Measurements from ENCODE around the gene PRELID1. TPM values are rescaled to one million over a fixed set of nuclear protein-coding genes. Genes with fewer than 3 reads are reported as not detected.

PRELID1 gene
- total and polyA plus RNA-seq, 2 donors from 2014 or later: 90.8 to 351 TPM

DNA sequence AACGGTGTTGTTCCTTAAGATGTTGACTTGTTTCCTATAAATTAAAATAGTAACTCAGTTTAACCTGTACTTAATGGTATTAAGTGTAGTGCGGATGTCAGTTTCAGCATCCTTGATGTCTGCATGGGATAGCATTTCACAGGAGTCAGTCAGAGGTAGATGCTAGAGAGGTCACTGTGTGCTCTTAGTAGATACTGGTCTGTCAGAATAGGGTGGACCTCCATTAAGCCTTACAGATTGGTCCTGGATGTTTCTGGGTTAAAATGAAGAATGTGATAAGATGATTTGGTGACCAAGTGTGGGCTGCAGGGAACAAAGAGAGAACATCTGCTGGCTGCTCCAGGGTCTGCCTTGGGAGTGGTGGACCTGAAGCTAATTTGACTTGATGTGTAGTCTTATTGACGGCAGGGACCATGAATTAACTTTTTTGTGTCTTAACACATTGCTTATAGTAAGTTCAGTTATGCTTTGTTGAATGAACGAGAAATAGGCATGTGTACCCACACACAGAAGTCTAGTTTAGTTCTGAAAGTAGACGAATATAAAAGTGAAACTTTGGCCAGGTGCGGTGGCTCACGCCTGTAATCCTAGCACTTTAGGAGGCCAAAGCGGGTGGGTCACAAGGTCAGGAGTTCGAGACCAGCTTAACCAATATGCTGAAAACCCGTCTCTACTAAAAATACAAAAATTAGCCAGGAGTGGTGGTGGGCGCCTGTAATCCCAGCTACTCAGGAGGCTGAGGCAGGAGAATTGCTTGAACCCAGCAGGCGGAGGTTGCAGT is 12.6 kb upstream of the PRELID1 start:
- Histone ChIP-seq H3K9ac (ENCODE audit: low read length in 3 of 3) (no peak overlapping the region), H3K9me3 (ENCODE audit: control insufficient read depth in 2 of 3, insufficient read depth in 1 of 3, low read length in 3 of 3) (no peaks in the 10 kb centered on the region), H3K27me3 (ENCODE audit: control insufficient read depth, insufficient read depth, low read length) (no peaks in the 10 kb centered on the region), H3K36me3 (ENCODE audit: control insufficient read depth in 2 of 3, insufficient read depth in 3 of 3, low read length in 3 of 3) (peaks cover 27 to 56% (median 43%) of the 10 kb centered on the region in 3 donors), H3K4me1 (ENCODE audit: control insufficient read depth in 2 of 3, insufficient read depth in 2 of 3, low read depth in 1 of 3, low read length in 3 of 3) (no peaks in the 10 kb centered on the region), H3K4me3 (ENCODE audit: low read length in 3 of 3) (no peak overlapping the region), H3K27ac (ENCODE audit: low read depth in 2 of 2, low read length in 2 of 2) (no peak overlapping the region)
- DNase-seq (no peak), FAIRE-seq (no peak)
- intact Hi-C loops (cut with DNase I): no loop called here
- TF ChIP-seq, protein P1, sequence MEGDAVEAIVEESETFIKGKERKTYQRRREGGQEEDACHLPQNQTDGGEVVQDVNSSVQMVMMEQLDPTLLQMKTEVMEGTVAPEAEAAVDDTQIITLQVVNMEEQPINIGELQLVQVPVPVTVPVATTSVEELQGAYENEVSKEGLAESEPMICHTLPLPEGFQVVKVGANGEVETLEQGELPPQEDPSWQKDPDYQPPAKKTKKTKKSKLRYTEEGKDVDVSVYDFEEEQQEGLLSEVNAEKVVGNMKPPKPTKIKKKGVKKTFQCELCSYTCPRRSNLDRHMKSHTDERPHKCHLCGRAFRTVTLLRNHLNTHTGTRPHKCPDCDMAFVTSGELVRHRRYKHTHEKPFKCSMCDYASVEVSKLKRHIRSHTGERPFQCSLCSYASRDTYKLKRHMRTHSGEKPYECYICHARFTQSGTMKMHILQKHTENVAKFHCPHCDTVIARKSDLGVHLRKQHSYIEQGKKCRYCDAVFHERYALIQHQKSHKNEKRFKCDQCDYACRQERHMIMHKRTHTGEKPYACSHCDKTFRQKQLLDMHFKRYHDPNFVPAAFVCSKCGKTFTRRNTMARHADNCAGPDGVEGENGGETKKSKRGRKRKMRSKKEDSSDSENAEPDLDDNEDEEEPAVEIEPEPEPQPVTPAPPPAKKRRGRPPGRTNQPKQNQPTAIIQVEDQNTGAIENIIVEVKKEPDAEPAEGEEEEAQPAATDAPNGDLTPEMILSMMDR (IDR thresholded peaks at IDR 0.05; ENCODE audit: borderline replicate concordance, extremely low read depth, insufficient read depth): no peak

DNA sequence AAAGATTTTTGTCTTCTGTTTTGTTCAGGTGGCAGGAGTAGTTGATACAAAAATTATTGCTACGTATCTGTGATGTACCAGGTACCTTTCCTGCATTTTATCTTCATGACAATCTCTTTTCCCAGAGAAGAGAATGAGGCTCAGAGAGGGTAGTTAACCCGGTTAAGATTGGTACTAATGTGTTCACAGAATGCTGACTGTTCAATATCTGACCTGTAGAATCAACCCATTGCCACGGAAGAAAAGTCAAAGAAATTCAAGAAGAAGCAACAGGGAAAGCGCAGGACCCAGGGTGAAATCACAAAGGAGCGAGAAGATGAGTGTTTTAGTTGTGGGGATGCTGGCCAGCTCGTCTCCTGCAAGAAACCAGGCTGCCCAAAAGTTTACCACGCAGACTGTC is 11.9 kb upstream of the PRELID1 start:
- TF ChIP-seq, protein P1 (IDR thresholded peaks at IDR 0.05; ENCODE audit: borderline replicate concordance, extremely low read depth, insufficient read depth): no peak
- Histone ChIP-seq H3K27me3 (ENCODE audit: control insufficient read depth, insufficient read depth, low read length) (no peaks in the 10 kb centered on the region), H3K27ac (ENCODE audit: low read depth in 2 of 2, low read length in 2 of 2) (no peak overlapping the region), H3K4me1 (ENCODE audit: control insufficient read depth in 2 of 3, insufficient read depth in 2 of 3, low read depth in 1 of 3, low read length in 3 of 3) (peaks cover 0 to 2% (median 0%) of the 10 kb centered on the region in 3 donors), H3K4me3 (ENCODE audit: low read length in 3 of 3) (no peak overlapping the region), H3K9ac (ENCODE audit: low read length in 3 of 3) (no peak overlapping the region), H3K9me3 (ENCODE audit: control insufficient read depth in 2 of 3, insufficient read depth in 1 of 3, low read length in 3 of 3) (no peaks in the 10 kb centered on the region), H3K36me3 (ENCODE audit: control insufficient read depth in 2 of 3, insufficient read depth in 3 of 3, low read length in 3 of 3) (peaks cover 25 to 60% (median 43%) of the 10 kb centered on the region in 3 donors)
- no peak for DNase-seq
- FAIRE-seq: no peak
- intact Hi-C loops (cut with DNase I): no loop called here

DNA sequence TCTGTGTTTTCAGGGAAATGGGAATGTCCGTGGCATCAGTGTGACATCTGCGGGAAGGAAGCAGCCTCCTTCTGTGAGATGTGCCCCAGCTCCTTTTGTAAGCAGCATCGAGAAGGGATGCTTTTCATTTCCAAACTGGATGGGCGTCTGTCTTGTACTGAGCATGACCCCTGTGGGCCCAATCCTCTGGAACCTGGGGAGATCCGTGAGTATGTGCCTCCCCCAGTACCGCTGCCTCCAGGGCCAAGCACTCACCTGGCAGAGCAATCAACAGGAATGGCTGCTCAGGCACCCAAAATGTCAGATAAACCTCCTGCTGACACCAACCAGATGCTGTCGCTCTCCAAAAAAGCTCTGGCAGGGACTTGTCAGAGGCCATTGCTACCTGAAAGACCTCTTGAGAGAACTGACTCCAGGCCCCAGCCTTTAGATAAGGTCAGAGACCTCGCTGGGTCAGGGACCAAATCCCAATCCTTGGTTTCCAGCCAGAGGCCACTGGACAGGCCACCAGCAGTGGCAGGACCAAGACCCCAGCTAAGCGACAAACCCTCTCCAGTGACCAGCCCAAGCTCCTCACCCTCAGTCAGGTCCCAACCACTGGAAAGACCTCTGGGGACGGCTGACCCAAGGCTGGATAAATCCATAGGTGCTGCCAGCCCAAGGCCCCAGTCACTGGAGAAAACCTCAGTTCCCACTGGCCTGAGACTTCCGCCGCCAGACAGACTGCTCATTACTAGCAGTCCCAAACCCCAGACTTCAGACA is 9.6 kb upstream of the PRELID1 start:
- Histone ChIP-seq H3K36me3 (ENCODE audit: control insufficient read depth in 2 of 3, insufficient read depth in 3 of 3, low read length in 3 of 3) (peaks cover 16 to 56% (median 39%) of the 10 kb centered on the region in 3 donors), H3K4me1 (ENCODE audit: control insufficient read depth in 2 of 3, insufficient read depth in 2 of 3, low read depth in 1 of 3, low read length in 3 of 3) (peaks cover 0 to 4% (median 0%) of the 10 kb centered on the region in 3 donors), H3K9me3 (ENCODE audit: control insufficient read depth in 2 of 3, insufficient read depth in 1 of 3, low read length in 3 of 3) (no peaks in the 10 kb centered on the region), H3K4me3 (ENCODE audit: low read length in 3 of 3) (no peak overlapping the region), H3K9ac (ENCODE audit: low read length in 3 of 3) (no peak overlapping the region), H3K27me3 (ENCODE audit: control insufficient read depth, insufficient read depth, low read length) (no peaks in the 10 kb centered on the region), H3K27ac (ENCODE audit: low read depth in 2 of 2, low read length in 2 of 2) (no peak overlapping the region)
- DNase-seq: no peak
- TF ChIP-seq, protein P1 (IDR thresholded peaks at IDR 0.05; ENCODE audit: borderline replicate concordance, extremely low read depth, insufficient read depth): no peak
- intact Hi-C loops (cut with DNase I): no loop called here
- FAIRE-seq: no peak
